ENCODE measurements around the gene PRCC.
A peak's percentile ranks its signal among the peaks of the same experiment; 100 is the strongest.

The PRCC gene

DNA sequence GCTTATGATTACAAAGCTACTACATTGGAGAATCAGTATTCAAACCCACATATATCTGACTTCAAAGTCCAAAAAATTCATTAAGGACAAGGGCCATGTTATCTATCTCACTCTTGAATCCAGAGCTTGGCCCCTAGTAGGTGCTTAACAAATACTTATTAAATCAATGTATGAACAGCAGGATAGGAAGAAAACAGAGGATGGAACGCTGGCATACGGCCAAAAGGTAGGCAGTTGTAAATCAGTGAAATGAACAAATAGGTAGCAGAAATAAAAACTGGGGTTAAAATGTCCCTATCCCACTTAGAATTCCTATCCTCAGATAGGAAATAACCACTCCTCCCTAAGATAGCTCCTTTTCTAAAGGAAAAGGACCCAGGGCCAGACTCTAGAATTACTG lies 28.4 kb upstream of the PRCC start:
- no peaks in the 10 kb centered on the region for H3K9me3 Mint-ChIP-seq
- peaks cover 20% of the 10 kb centered on the region for H3K36me3 Mint-ChIP-seq (ENCODE audit: low read depth)
- H3K27me3 Mint-ChIP-seq (ENCODE audit: low read depth), result no peaks in the 10 kb centered on the region
- TF ChIP-seq, protein P1, sequence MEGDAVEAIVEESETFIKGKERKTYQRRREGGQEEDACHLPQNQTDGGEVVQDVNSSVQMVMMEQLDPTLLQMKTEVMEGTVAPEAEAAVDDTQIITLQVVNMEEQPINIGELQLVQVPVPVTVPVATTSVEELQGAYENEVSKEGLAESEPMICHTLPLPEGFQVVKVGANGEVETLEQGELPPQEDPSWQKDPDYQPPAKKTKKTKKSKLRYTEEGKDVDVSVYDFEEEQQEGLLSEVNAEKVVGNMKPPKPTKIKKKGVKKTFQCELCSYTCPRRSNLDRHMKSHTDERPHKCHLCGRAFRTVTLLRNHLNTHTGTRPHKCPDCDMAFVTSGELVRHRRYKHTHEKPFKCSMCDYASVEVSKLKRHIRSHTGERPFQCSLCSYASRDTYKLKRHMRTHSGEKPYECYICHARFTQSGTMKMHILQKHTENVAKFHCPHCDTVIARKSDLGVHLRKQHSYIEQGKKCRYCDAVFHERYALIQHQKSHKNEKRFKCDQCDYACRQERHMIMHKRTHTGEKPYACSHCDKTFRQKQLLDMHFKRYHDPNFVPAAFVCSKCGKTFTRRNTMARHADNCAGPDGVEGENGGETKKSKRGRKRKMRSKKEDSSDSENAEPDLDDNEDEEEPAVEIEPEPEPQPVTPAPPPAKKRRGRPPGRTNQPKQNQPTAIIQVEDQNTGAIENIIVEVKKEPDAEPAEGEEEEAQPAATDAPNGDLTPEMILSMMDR (IDR thresholded peaks at IDR 0.05; ENCODE audit: unreplicated experiment in 3 of 3), result no peak
- peak overlapping the region; percentile 74 to 85 (median 74) for H3K4me3 Mint-ChIP-seq
- H3K4me1 Mint-ChIP-seq, result peaks cover 28% of the 10 kb centered on the region
- peak overlapping the region in 1 of 3 experiments; percentile 40 for H3K27ac Mint-ChIP-seq

DNA sequence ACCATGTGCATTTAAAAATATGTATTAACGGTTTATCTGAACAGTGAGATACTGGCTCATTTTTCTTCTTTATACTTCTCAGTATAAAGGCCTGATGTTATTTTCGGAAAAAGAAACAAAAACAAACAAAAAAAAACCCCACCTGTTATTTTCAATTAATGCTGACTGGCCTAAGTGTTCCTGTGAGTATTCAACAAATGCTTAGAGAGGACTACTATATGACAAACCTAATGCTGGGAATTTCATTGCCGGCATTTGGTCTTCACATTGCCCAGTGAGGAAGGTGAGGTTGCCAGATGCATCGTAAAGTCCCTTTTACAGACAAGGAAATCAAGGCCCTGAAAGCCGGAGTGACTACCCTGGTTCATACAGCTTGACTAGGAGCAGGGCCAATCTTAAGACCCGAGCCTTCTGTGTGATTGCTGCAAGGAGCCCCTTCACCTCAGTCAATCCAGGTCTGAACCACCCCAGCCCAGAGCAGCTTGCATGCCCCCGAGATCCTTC lies 27.0 kb upstream of the PRCC start:
- Mint-ChIP-seq H3K36me3 (ENCODE audit: low read depth) (peaks cover 20% of the 10 kb centered on the region), H3K4me3 (peak overlapping the region; percentile 93 to 96 (median 94)), H3K4me1 (peaks cover 30% of the 10 kb centered on the region), H3K27me3 (ENCODE audit: low read depth) (no peaks in the 10 kb centered on the region), H3K9me3 (no peaks in the 10 kb centered on the region), H3K27ac (peak overlapping the region; percentile 94 to 96 (median 96))
- TF ChIP-seq, protein P1 (IDR thresholded peaks at IDR 0.05; ENCODE audit: unreplicated experiment in 3 of 3), result no peak

DNA sequence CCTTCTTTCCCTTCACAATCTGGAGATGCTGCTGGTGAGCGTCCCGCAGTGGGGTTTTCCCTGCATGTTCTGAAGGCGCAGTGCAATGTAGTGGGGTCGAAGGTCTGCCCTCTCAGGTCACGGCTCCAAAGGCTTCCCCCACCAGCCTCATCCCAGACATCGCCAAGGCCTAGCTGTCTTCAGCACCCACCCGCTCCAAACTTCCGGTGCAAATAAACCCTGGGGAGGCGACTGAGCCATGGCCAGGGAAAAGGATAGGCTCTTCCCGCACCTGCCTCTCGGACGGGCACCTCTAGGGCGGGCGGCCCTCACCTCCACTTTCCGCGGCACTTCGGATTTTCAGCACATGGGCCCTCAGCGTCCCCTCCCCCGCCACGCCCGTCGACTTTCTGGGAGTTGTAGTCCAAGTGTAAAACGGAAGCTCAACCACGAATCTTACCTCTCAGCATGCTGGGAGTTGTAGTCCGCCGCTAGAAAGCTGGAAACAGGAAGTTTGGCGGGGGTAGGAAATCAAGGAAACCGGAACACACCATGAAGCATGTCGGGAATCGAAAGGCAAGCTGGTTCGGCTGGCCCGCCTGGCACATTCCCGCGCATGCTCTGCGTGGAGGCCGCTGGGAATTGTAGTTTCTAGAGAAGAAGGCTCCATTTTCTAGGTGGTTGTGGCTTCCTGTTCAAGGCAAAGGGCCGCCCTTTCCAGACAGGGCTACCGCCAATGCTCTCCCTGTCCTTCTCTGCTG lies 26.4 kb upstream of the PRCC start, which contains the start of gene MRPL24:
TSS of gene MRPL24 (minus strand) at position 348 of the 740 bp plus-strand sequence. CDS start 2,384 bp downstream, outside the sequence.
- no peaks in the 10 kb centered on the region for H3K9me3 Mint-ChIP-seq
- TF ChIP-seq, protein P1 (IDR thresholded peaks at IDR 0.05; ENCODE audit: unreplicated experiment in 3 of 3), result no peak
- no peaks in the 10 kb centered on the region for H3K27me3 Mint-ChIP-seq (ENCODE audit: low read depth)
- H3K36me3 Mint-ChIP-seq (ENCODE audit: low read depth), result peaks cover 25% of the 10 kb centered on the region
- peak within 1 kb of the TSS; percentile 93 to 96 (median 94) for H3K4me3 Mint-ChIP-seq
- H3K4me1 Mint-ChIP-seq, result peaks cover 36% of the 10 kb centered on the region
- peak within 1 kb of the TSS; percentile 94 to 96 (median 96) for H3K27ac Mint-ChIP-seq

DNA sequence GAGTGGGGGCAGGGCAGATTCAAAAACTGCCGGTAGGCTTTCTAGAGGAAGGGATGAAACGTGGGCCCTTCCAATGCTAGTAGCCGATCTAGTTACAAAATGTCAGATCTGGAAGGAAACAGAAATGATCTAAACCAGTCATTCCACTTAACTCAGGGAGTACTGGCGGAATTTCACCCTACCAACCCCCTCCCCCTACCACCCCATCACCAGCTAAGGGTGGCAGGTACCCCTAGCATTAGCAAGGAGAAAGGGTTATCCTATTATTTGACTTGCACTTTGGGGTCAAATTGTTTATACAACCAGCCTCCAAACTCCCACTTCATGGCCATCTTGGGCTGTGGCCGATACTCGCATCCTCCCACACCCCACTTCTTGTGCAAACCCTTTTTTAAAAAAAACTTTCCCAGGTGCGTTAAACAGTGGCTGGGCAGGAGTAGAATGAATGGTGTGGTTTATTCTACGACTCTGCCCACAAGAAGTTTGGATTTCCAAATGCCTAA lies 25.8 kb upstream of the PRCC start:
- Mint-ChIP-seq H3K27ac (peak overlapping the region; percentile 94 to 96 (median 96)), H3K4me3 (peak overlapping the region; percentile 93 to 96 (median 94)), H3K27me3 (ENCODE audit: low read depth) (no peaks in the 10 kb centered on the region), H3K4me1 (peaks cover 42% of the 10 kb centered on the region), H3K36me3 (ENCODE audit: low read depth) (peaks cover 27% of the 10 kb centered on the region), H3K9me3 (no peaks in the 10 kb centered on the region)
- TF ChIP-seq, protein P1 (IDR thresholded peaks at IDR 0.05; ENCODE audit: unreplicated experiment in 3 of 3), result no peak

DNA sequence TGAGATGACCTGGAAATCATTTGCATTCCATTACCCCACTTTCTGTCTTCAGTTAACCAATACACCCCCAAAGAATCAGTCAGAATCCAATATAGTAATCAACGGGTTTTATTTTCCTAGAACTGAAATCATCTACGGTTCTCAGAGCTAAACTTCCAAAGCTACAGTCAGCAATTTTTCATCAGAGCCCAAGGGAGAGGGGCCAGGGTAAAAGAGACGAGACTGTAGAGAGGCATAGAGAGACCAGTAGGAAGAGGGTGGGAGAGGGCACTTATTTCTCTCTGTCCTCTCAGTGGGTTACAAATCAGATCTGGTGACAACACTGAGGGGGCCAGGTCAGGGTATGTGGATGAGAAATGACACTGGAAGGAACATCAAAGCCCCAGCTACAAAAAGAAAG lies 25.3 kb upstream of the PRCC start:
- Mint-ChIP-seq H3K9me3 (no peaks in the 10 kb centered on the region), H3K4me3 (peak overlapping the region; percentile 12 to 96 (median 65)), H3K27me3 (ENCODE audit: low read depth) (no peaks in the 10 kb centered on the region), H3K36me3 (ENCODE audit: low read depth) (peaks cover 27% of the 10 kb centered on the region), H3K4me1 (peaks cover 46% of the 10 kb centered on the region), H3K27ac (peak overlapping the region; percentile 94 to 96 (median 96))
- TF ChIP-seq, protein P1 (IDR thresholded peaks at IDR 0.05; ENCODE audit: unreplicated experiment in 3 of 3), result no peak

Measured in nephron (organoid).